A549 (cell line): ENCODE results near the gene NT5C3B.

Experiments used
- CTCF ChIP-seq: fragments of >200 bp; sonication (Bioruptor Twin); formaldehyde crosslinking; IDR thresholded peaks from 3 replicates; pipeline ENCODE4 v1.5.1; 2016
- EP300 ChIP-seq, 2 experiments: fragments of >200 bp; sonication (Bioruptor Twin); formaldehyde crosslinking; IDR thresholded peaks; 2 replicates in 1 of 2; 3 replicates in 1 of 2; pipeline ENCODE4 v1.6.1; 2016 to 2017
- JUN ChIP-seq, 2 experiments: fragments of >200 bp; sonication (Bioruptor Twin); formaldehyde crosslinking; IDR thresholded peaks; 2 replicates in 1 of 2; 3 replicates in 1 of 2; pipeline ENCODE4 v1.6.1; 2016 to 2017
- MAZ ChIP-seq: fragments of 150-350 bp; IDR thresholded peaks from 2 replicates; pipeline ENCODE4 v1.6.1; 2014; ENCODE audit warnings: antibody characterized with exemption, low read depth, low read length, borderline replicate concordance
- NFE2L2 ChIP-seq: fragments of 150-350 bp; conservative IDR thresholded peaks from 2 replicates; pipeline ENCODE4 v1.6.1; 2014; ENCODE audit warnings: low read length
- POLR2A ChIP-seq: IDR thresholded peaks from 2 replicates; pipeline ENCODE4 v1.6.1; 2012; ENCODE audit warnings: mild to moderate bottlenecking, low read length
- SREBF2 ChIP-seq: fragments of 450-650 bp; IDR thresholded peaks from 2 replicates; pipeline ENCODE4 v1.6.1; 2014; ENCODE audit warnings: mild to moderate bottlenecking, moderate library complexity

GRCh38 chr17:41777574-41778188 lies 58.4 kb downstream of the NT5C3B start:
- peak; percentile 87 to 94 for TF ChIP-seq JUN (IDR thresholded peaks at IDR 0.05)
- peak; percentile 86 to 90; a peak in 4 of 5 replicates for TF ChIP-seq EP300 (IDR thresholded peaks at IDR 0.05)
- TF ChIP-seq CTCF = no peak
- no peak for TF ChIP-seq NFE2L2
- TF ChIP-seq SREBF2 = no peak
- 0 out of 2 replicates have a peak, but pooled peaks have one; percentile 51 for TF ChIP-seq MAZ
- peak; percentile 25; the same call in 1 of the 2 replicates for TF ChIP-seq POLR2A
